HepG2 (cell line): ENCODE measurements around the gene SUSD6. TPM values are rescaled to one million over a fixed set of nuclear protein-coding genes. Genes with fewer than 3 reads are reported as not detected.
A peak's percentile ranks its signal among the peaks of the same experiment; 100 is the strongest.

ENCODE experiments used
- FOXC1 ChIP-seq: sonication (generic); formaldehyde crosslinking; IDR thresholded peaks from 2 replicates; pipeline ENCODE4 v1.8.0; 2022; ENCODE audit warnings: mild to moderate bottlenecking, missing genetic modification reagents, borderline replicate concordance
- FOXP1 ChIP-seq, 2 experiments: fragments of 450-650 bp in 1 of 2; IDR thresholded peaks; 2 replicates each; pipeline ENCODE4 v1.6.1; 2017 to 2018; ENCODE audit warnings: antibody characterized with exemption in 1 of 2
- HDAC2 ChIP-seq: sonication (generic); formaldehyde crosslinking; IDR thresholded peaks from 2 replicates; pipeline ENCODE4 v1.4.0; 2020; ENCODE audit warnings: missing genetic modification reagents
- HOXA3 ChIP-seq: sonication (generic); formaldehyde crosslinking; IDR thresholded peaks from 2 replicates; pipeline ENCODE4 v1.5.0; 2020; ENCODE audit warnings: missing genetic modification reagents
- JUN ChIP-seq: sonication (generic); formaldehyde crosslinking; IDR thresholded peaks from 2 replicates; pipeline ENCODE4 v1.4.0; 2020; ENCODE audit warnings: mild to moderate bottlenecking, missing genetic modification reagents
- KAT8 ChIP-seq: IDR thresholded peaks from 2 replicates; pipeline ENCODE4 v1.6.1; 2016; ENCODE audit warnings: missing genetic modification reagents, missing compliant biosample characterization
- NR3C1 ChIP-seq: sonication (generic); formaldehyde crosslinking; IDR thresholded peaks from 2 replicates; pipeline ENCODE4 v1.4.0; 2020; ENCODE audit warnings: missing genetic modification reagents
- PLRG1 ChIP-seq: fragments of 450-650 bp; conservative IDR thresholded peaks from 2 replicates; pipeline ENCODE4 v1.6.1; 2016
- RARA ChIP-seq: IDR thresholded peaks from 2 replicates; pipeline ENCODE4 v1.6.1; 2016; ENCODE audit warnings: missing genetic modification reagents, missing compliant biosample characterization
- SKI ChIP-seq: fragments of 450-650 bp; IDR thresholded peaks from one replicate; pipeline ENCODE4 v1.6.1; 2018; ENCODE audit warnings: mild to moderate bottlenecking; ENCODE audit not compliant: partially characterized antibody
- ZBTB7B ChIP-seq: sonication (generic); formaldehyde crosslinking; IDR thresholded peaks from 2 replicates; pipeline ENCODE4 v1.4.0; 2020; ENCODE audit warnings: missing genetic modification reagents
- ZNF558 ChIP-seq: sonication (generic); formaldehyde crosslinking; IDR thresholded peaks from 2 replicates; pipeline ENCODE4 v1.9.0; 2022; ENCODE audit warnings: mild to moderate bottlenecking, missing genetic modification reagents, borderline replicate concordance
- ZNF749 ChIP-seq: sonication (generic); formaldehyde crosslinking; IDR thresholded peaks from 2 replicates; pipeline ENCODE4 v1.8.0; 2022; ENCODE audit warnings: mild to moderate bottlenecking, missing genetic modification reagents, moderate library complexity, borderline replicate concordance
- polyA plus RNA-seq, 8 experiments: library from polyadenylated mRNA; depleted of rRNA in 3 of 8; stranded (reverse) in 7 of 8; unstranded in 1 of 8; fragments of >200 nt; fragmentation: Illumina TruSeq in 4 of 8; extraction: Trizol in 4 of 8; gene quantifications; 2 replicates each; pipeline versions ENCODE4 v1.2.1 to v1.2.3, GENCODE V29; 2011 to 2016; ENCODE audit warnings: low read depth in 4 of 8, missing spikeins in 1 of 8, mixed read lengths in 1 of 8; ENCODE audit not compliant: insufficient read depth in 1 of 8
- total RNA-seq, 5 experiments: library from RNA; depleted of rRNA; stranded (reverse); fragments of >200 nt; fragmentation: Illumina TruSeq; extraction: Trizol; gene quantifications; 2 replicates each; pipeline ENCODE4 v1.2.3, GENCODE V29; 2016; ENCODE audit warnings: low read depth in 1 of 5
- TF ChIP-seq, protein P1 (sequence below): sonication (generic); formaldehyde crosslinking; IDR thresholded peaks from 2 replicates; pipeline ENCODE4 v1.4.0; 2020; ENCODE audit warnings: mild to moderate bottlenecking, missing genetic modification reagents
- TF ChIP-seq, protein P2 (sequence below): sonication (generic); formaldehyde crosslinking; IDR thresholded peaks from 2 replicates; pipeline ENCODE4 v1.8.0; 2023; ENCODE audit warnings: mild to moderate bottlenecking, missing genetic modification reagents
- TF ChIP-seq, protein P3 (sequence below): fragments of 450-650 bp; IDR thresholded peaks from 2 replicates; pipeline ENCODE4 v1.6.1; 2017; ENCODE audit warnings: mild to moderate bottlenecking
- TF ChIP-seq, protein P4 (sequence below): sonication (generic); formaldehyde crosslinking; IDR thresholded peaks from 2 replicates; pipeline ENCODE4 v1.8.0; 2022; ENCODE audit warnings: low read depth, missing genetic modification reagents

Gene SUSD6
- total and polyA plus RNA-seq, 2 of the 13 experiments (the other 11 are each of a cell fraction or from before 2014, with no cell fraction given): 7.2 to 7.4 TPM

DNA sequence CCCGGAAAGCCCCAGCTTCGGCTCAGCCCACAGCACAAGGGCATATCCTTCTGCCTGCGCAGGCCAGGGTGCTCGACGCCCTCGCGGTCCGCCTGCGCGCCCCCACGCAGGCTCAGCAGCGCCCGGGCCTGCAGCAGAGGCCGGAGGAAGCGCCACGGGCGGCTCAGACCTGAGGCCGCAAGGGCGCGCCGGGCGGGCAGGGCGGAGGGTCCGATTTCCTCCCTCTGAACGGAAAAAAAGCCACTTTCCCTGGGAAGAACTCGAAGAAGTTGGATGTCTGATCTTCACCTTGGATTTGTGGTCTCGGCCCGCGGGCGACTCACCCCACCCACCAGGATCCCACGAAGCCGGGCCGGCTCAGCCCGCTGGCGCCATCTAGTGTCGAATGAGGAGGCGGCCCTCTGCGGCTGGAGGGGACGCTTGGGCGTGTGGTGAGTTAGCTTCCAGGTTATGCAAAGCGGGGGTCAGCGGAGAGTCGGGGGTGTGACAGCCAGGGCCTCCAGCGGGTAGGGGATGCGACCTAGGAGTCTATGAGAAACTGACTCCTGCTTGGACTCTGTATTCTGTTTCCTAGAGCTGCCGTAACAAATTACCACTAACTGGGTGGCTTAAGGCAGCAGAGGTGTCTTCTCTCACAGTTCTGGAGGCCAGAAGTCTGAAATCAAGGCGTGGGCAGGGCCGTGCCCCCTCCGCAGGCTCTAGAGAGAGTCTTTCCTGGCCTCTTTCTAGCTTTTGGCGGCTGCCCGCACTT lies 115.5 kb downstream of the SUSD6 start (continued):
- TF ChIP-seq, protein P1, sequence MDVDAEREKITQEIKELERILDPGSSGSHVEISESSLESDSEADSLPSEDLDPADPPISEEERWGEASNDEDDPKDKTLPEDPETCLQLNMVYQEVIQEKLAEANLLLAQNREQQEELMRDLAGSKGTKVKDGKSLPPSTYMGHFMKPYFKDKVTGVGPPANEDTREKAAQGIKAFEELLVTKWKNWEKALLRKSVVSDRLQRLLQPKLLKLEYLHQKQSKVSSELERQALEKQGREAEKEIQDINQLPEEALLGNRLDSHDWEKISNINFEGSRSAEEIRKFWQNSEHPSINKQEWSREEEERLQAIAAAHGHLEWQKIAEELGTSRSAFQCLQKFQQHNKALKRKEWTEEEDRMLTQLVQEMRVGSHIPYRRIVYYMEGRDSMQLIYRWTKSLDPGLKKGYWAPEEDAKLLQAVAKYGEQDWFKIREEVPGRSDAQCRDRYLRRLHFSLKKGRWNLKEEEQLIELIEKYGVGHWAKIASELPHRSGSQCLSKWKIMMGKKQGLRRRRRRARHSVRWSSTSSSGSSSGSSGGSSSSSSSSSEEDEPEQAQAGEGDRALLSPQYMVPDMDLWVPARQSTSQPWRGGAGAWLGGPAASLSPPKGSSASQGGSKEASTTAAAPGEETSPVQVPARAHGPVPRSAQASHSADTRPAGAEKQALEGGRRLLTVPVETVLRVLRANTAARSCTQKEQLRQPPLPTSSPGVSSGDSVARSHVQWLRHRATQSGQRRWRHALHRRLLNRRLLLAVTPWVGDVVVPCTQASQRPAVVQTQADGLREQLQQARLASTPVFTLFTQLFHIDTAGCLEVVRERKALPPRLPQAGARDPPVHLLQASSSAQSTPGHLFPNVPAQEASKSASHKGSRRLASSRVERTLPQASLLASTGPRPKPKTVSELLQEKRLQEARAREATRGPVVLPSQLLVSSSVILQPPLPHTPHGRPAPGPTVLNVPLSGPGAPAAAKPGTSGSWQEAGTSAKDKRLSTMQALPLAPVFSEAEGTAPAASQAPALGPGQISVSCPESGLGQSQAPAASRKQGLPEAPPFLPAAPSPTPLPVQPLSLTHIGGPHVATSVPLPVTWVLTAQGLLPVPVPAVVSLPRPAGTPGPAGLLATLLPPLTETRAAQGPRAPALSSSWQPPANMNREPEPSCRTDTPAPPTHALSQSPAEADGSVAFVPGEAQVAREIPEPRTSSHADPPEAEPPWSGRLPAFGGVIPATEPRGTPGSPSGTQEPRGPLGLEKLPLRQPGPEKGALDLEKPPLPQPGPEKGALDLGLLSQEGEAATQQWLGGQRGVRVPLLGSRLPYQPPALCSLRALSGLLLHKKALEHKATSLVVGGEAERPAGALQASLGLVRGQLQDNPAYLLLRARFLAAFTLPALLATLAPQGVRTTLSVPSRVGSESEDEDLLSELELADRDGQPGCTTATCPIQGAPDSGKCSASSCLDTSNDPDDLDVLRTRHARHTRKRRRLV: no peak
- TF ChIP-seq KAT8 (CRISPR knock-in tag) (peak; percentile 43; the same call in 1 of the 2 replicates), HDAC2 (CRISPR knock-in tag) (no peak), RARA (CRISPR knock-in tag) (peak; percentile 38; the same call in 1 of the 2 replicates), SKI (no peak), PLRG1 (no peak), JUN (CRISPR knock-in tag) (no peak), FOXC1 (no peak; the same call in none of the 2 replicates), ZNF558 (CRISPR knock-in tag) (no peak), HOXA3 (peak; percentile 50; the same call in 1 of the 2 replicates), ZBTB7B (CRISPR knock-in tag) (no peak), FOXP1 (IDR thresholded peaks at IDR 0.05) (no peak), FOXP1 (CRISPR knock-in tag; IDR thresholded peaks at IDR 0.05) (no peak), ZNF749 (CRISPR knock-in tag) (no peak), NR3C1 (CRISPR knock-in tag) (no peak)
- TF ChIP-seq, protein P2, sequence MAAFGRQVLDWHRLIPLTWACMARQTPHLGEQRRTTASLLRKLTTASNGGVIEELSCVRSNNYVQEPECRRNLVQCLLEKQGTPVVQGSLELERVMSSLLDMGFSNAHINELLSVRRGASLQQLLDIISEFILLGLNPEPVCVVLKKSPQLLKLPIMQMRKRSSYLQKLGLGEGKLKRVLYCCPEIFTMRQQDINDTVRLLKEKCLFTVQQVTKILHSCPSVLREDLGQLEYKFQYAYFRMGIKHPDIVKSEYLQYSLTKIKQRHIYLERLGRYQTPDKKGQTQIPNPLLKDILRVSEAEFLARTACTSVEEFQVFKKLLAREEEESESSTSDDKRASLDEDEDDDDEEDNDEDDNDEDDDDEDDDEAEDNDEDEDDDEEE: peak; percentile 35; the same call in 1 of the 2 replicates
- TF ChIP-seq, protein P3, sequence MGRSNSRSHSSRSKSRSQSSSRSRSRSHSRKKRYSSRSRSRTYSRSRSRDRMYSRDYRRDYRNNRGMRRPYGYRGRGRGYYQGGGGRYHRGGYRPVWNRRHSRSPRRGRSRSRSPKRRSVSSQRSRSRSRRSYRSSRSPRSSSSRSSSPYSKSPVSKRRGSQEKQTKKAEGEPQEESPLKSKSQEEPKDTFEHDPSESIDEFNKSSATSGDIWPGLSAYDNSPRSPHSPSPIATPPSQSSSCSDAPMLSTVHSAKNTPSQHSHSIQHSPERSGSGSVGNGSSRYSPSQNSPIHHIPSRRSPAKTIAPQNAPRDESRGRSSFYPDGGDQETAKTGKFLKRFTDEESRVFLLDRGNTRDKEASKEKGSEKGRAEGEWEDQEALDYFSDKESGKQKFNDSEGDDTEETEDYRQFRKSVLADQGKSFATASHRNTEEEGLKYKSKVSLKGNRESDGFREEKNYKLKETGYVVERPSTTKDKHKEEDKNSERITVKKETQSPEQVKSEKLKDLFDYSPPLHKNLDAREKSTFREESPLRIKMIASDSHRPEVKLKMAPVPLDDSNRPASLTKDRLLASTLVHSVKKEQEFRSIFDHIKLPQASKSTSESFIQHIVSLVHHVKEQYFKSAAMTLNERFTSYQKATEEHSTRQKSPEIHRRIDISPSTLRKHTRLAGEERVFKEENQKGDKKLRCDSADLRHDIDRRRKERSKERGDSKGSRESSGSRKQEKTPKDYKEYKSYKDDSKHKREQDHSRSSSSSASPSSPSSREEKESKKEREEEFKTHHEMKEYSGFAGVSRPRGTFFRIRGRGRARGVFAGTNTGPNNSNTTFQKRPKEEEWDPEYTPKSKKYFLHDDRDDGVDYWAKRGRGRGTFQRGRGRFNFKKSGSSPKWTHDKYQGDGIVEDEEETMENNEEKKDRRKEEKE: no peak
- TF ChIP-seq, protein P4, sequence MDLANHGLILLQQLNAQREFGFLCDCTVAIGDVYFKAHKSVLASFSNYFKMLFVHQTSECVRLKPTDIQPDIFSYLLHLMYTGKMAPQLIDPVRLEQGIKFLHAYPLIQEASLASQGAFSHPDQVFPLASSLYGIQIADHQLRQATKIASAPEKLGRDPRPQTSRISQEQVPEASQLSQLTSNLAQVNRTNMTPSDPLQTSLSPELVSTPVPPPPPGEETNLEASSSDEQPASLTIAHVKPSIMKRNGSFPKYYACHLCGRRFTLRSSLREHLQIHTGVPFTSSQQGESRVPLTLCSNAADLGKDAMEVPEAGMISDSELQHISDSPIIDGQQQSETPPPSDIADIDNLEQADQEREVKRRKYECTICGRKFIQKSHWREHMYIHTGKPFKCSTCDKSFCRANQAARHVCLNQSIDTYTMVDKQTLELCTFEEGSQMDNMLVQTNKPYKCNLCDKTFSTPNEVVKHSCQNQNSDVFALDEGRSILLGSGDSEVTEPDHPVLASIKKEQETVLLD (CRISPR knock-in tag): no peak
